ENCODE measurements around the gene ZFHX3.
A peak's percentile ranks its signal among the peaks of the same experiment; 100 is the strongest.

The ZFHX3 gene

GRCh38 chr16:72764015-72764654, 283.8 kb downstream of the ZFHX3 start:
- no peak for TF ChIP-seq CTCF (IDR thresholded peaks at IDR 0.05; ENCODE audit: low read depth, low read length)
- DNase-seq (ENCODE audit: low read depth in 2 of 2), result no peak
- H3K4me3 ChIP-seq (replicated peaks in 1 of 2; ENCODE audit: low read depth in 2 of 2, low read length in 2 of 2), result no peak overlapping the region

- no peak overlapping the region for H3K4me3 ChIP-seq (replicated peaks in 1 of 2; ENCODE audit: low read depth in 2 of 2, low read length in 2 of 2)
- no peak for TF ChIP-seq CTCF (IDR thresholded peaks at IDR 0.05; ENCODE audit: low read depth, low read length)
- DNase-seq (ENCODE audit: low read depth in 2 of 2), result peak in 1 of 2 donors; percentile 37
These were observed 287.3 kb downstream of the ZFHX3 start for GRCh38 chr16:72760581-72760980.

- TF ChIP-seq CTCF (IDR thresholded peaks at IDR 0.05; ENCODE audit: low read depth, low read length), result no peak
- DNase-seq (ENCODE audit: low read depth in 2 of 2), result no peak
- H3K4me3 ChIP-seq (replicated peaks in 1 of 2; ENCODE audit: low read depth in 2 of 2, low read length in 2 of 2), result no peak overlapping the region
These were observed 294.0 kb downstream of the ZFHX3 start for GRCh38 chr16:72753881-72754280.

GRCh38 chr16:72752004-72752695, 295.8 kb downstream of the ZFHX3 start:
- TF ChIP-seq CTCF (IDR thresholded peaks at IDR 0.05; ENCODE audit: low read depth, low read length), result no peak
- no peak for DNase-seq (ENCODE audit: low read depth in 2 of 2)
- no peak overlapping the region for H3K4me3 ChIP-seq (replicated peaks in 1 of 2; ENCODE audit: low read depth in 2 of 2, low read length in 2 of 2)

GRCh38 chr16:72751076-72751475, 296.9 kb downstream of the ZFHX3 start:
- no peak for DNase-seq (ENCODE audit: low read depth in 2 of 2)
- no peak for TF ChIP-seq CTCF (IDR thresholded peaks at IDR 0.05; ENCODE audit: low read depth, low read length)
- H3K4me3 ChIP-seq (replicated peaks in 1 of 2; ENCODE audit: low read depth in 2 of 2, low read length in 2 of 2), result no peak overlapping the region

GRCh38 chr16:72749091-72749490, 298.8 kb downstream of the ZFHX3 start:
- no peak for DNase-seq (ENCODE audit: low read depth in 2 of 2)
- no peak for TF ChIP-seq CTCF (IDR thresholded peaks at IDR 0.05; ENCODE audit: low read depth, low read length)

More at GRCh38 chr16:72749091-72749490, 298.8 kb downstream of the ZFHX3 start:
- no peak overlapping the region for H3K4me3 ChIP-seq (replicated peaks in 1 of 2; ENCODE audit: low read depth in 2 of 2, low read length in 2 of 2)
